Stimulated activated naive CD8-positive, alpha-beta T cell treated with anti-CD3 and anti-CD28 coated beads, Interleukin-15, amount 100 ng/mL, for 72 hours (primary cell): ENCODE measurements around the gene VWF.
"Not testable (repeated sequence)": the region's sequence is repeated elsewhere in the genome, so short reads cannot be mapped to it uniquely, and the experiment has no call there.

Source experiments
- ATAC-seq: fragments of 150-1000 bp; cut with Tn5 transposase; 2 replicates; pipeline ENCODE4 v1.10.0; 2021; ENCODE audit warnings: mild to moderate bottlenecking, moderate library complexity
- DNase-seq, 2 donors: peaks; one replicate each; pipeline ENCODE4 v3.0.0; 2021 to 2022
- H3K27ac Mint-ChIP-seq, 2 donors: one replicate each; pipeline ENCODE4 v1.8.0; 2022; ENCODE audit warnings: mild to moderate bottlenecking in 2 of 2, mixed read lengths in 2 of 2, moderate library complexity in 2 of 2
- H3K27me3 Mint-ChIP-seq: one replicate; pipeline ENCODE4 v1.8.0; 2022; ENCODE audit warnings: mixed read lengths
- H3K4me1 Mint-ChIP-seq: one replicate; pipeline ENCODE4 v1.8.0; 2022; ENCODE audit warnings: mild to moderate bottlenecking, mixed read lengths
- H3K4me3 Mint-ChIP-seq, 2 donors: one replicate each; pipeline ENCODE4 v1.8.0; 2022; ENCODE audit warnings: mild to moderate bottlenecking in 2 of 2, mixed read lengths in 2 of 2, moderate library complexity in 1 of 2
- H3K9me3 Mint-ChIP-seq, 2 donors: one replicate each; pipeline ENCODE4 v1.8.0; 2022; ENCODE audit warnings: mixed read lengths in 2 of 2

Gene VWF

DNA sequence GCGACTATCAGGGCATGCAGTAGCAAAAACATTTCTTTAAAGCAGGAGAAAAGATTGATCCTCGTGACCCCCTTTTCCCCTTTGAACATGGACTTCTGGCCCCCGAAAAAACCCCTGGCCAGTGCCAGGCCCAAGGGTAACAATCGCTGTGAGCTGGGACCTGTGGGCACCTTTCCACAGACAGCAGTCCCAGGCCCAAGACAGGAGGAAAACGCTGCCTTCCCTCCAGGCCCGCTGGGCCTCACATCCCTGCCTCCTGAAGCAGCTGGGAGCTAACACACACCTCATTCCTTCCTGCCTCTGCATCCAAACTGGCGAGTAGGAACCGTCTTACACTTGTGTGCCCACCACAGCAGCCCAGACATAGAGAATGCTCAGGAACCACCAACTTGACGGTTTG, 1.2 kb downstream of the VWF start:
- Mint-ChIP-seq H3K4me3 (no peak overlapping the region), H3K27me3 (no peaks in the 10 kb centered on the region), H3K27ac (no peak overlapping the region), H3K4me1 (no peaks in the 10 kb centered on the region), H3K9me3 (no peaks in the 10 kb centered on the region)
- no peak for ATAC-seq
- no peak for DNase-seq

DNA sequence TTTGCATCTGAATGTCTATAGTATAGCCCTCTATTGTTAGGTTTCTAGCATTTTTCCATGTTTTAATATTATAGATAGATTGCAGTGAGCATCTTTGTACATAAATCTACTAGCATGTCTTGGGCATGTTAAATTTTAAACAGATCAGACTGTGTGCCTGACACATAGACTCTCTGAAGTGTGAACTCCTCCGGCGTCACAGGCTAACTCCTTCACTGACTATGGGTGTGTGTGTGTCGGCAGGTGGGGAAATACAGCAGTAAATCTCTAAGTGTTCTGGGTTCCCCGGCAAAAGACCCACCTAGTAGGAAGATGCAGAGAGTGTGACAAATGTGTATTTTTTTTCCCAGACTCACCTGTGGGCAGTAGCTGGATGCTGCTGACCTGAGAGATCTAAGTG, 2.3 kb downstream of the VWF start:
- H3K4me1 Mint-ChIP-seq = peaks cover under 1% of the 10 kb centered on the region
- H3K4me3 Mint-ChIP-seq = no peak overlapping the region
- H3K9me3 Mint-ChIP-seq = no peaks in the 10 kb centered on the region

DNA sequence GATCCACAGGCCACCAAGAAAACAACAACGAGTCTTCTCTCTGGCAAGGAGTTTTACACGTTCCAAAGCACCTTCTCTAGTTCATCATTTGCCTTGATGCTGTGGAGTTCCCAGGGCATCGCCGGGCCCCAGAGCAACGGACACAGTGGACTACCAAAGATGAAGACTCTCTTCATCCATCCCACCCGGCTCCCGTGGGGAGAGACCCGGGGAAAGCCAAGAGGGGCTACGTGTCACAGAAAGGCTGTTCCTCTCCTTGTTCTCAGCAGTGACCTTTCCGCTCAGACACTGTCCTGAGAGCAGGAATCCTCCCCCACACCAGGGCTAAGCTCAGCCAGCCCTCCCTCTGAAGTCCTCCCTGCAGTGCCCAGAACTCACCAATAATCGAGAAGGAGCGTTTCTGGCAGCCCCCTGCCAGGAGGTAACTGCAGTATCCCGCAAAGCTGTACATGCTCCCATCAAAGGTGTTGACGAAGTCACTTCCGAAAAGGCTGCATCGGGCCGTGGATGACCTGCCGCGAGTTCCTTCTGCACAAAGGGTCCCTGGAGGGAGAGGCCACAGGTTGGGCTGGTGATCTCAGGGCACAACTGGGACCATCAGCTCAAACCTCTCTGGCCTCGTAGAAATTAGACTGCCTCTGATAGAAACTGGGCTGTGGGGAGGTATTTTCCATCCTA, 3.5 kb downstream of the VWF start:
- no peaks in the 10 kb centered on the region for H3K9me3 Mint-ChIP-seq
- peak overlapping the region in 1 of 2 donors; percentile 46 for H3K27ac Mint-ChIP-seq
- H3K4me1 Mint-ChIP-seq = peaks cover 14% of the 10 kb centered on the region
- no peaks in the 10 kb centered on the region for H3K27me3 Mint-ChIP-seq
- ATAC-seq (no peak), DNase-seq (no peak)
- no peak overlapping the region for H3K4me3 Mint-ChIP-seq

More for the DNA sequence above, 2.3 kb downstream of the VWF start:
- Mint-ChIP-seq H3K27ac (no peak overlapping the region), H3K27me3 (no peaks in the 10 kb centered on the region)
- no peak for DNase-seq
- ATAC-seq = no peak

DNA sequence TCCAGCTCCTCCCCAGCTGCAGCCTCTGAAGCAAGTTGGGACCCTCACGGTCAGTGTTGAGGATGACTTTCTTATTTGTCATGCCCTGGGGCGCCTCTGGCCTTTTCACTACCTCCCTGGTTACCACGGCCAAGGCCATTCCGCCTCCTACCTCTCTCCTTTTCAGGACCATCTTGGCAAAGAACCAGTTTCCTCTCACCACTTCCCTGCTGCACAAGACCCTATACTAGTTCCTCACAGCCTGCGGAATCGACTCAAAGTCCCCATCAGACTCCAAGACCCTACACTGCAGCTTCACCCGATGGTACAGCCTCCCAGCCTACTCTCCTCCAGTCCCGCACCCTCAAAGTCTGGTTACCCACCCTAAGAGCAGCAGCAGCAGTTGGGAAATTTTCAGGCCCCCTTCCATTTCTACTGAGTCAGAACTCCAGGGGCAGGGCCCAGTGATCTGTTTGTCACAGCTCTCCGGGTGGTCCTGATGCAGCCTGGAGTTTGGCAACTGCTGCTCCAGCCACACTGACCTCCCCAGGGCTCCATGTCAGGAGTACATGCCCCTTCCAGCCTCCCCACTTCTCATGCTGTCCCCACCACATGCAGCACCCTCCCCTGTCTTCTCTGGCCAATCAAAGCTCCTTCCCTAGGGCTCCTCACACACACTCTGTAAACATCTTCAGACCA, 5.4 kb downstream of the VWF start:
- no peak for DNase-seq
- no peak overlapping the region for H3K4me3 Mint-ChIP-seq

DNA sequence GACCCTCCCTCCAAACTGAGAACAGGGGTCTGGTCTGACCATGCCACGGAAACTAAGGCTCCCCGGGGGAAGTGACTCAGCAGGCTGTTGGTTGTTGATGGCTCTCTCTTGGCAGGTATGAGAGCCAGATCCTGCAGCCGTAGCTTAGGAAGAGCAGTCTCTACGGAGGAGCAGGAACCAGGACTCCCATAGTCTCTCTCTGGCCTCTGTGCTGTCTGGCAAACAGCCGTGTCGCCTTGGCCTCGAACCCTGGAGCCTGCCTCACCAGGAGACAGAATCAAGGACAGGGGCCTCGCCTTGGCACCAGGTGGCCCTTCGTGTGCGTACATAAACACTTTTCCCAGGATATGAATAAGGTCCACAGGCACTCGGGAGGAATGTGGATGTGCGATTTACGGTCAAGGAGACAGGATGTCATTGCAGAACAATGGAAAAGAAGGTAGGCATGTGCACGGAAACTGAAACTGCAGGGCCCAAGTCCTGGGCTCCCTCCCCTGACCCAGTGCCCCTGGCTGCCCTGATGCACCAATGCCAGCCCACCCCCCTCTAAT, 7.9 kb downstream of the VWF start:
- Mint-ChIP-seq H3K4me1 (peaks cover 14% of the 10 kb centered on the region), H3K9me3 (no peaks in the 10 kb centered on the region), H3K4me3 (no peak overlapping the region), H3K27me3 (no peaks in the 10 kb centered on the region), H3K27ac (no peak overlapping the region)
- ATAC-seq (no peak), DNase-seq (no peak)

More for the DNA sequence above, 5.4 kb downstream of the VWF start:
- ATAC-seq = no peak
- Mint-ChIP-seq H3K27me3 (no peaks in the 10 kb centered on the region), H3K4me1 (peaks cover 14% of the 10 kb centered on the region), H3K27ac (no peak overlapping the region), H3K9me3 (no peaks in the 10 kb centered on the region)

DNA sequence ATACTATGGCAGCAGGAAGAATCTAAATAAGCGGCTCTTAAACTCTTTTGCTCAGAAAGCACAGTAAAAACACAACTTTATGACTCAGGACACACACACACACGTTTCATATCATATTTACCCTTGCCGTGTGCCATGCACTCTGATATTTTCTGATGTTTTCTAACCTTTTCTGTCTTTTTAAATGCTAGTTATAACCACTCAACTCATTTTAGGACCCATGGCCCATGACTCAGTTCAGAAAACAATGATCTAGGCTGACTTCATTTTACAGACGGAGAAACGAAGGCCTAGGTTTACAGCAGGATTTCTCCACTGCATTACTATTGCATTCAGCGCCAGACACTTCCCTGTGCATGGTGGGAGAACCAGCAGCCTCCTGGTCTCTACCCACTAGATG, 9.1 kb downstream of the VWF start:
- peaks cover 14% of the 10 kb centered on the region for H3K4me1 Mint-ChIP-seq
- H3K27ac Mint-ChIP-seq = no peak overlapping the region
- ATAC-seq (no peak), DNase-seq (no peak)
- no peaks in the 10 kb centered on the region for H3K9me3 Mint-ChIP-seq
- H3K4me3 Mint-ChIP-seq = no peak overlapping the region
- no peaks in the 10 kb centered on the region for H3K27me3 Mint-ChIP-seq

DNA sequence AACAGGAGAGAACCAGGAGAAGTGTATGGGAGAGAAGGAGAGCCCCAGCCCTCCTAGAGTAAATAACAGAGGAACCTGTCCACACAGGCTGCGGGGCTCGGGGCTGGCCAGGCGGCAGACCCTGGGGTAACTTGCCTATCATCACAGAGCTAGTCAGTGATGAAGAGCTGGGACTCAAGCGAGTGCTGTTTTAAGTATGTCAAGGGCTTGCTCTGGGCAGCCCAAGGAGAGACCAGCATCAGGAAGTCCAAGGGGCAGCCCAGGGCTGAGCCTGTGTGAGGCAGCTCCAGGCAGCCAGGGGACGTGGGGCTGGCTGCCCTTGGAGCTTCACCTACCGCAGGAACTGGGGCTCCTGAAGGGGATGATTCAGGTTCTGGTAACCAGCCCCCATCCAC, 10.0 kb downstream of the VWF start:
- DNase-seq (no peak), ATAC-seq (no peak)
- H3K4me3 Mint-ChIP-seq = no peak overlapping the region
- H3K9me3 Mint-ChIP-seq = no peaks in the 10 kb centered on the region
- no peaks in the 10 kb centered on the region for H3K27me3 Mint-ChIP-seq
- peak overlapping the region in 1 of 2 donors; percentile 3 for H3K27ac Mint-ChIP-seq
- peaks cover 14% of the 10 kb centered on the region for H3K4me1 Mint-ChIP-seq

DNA sequence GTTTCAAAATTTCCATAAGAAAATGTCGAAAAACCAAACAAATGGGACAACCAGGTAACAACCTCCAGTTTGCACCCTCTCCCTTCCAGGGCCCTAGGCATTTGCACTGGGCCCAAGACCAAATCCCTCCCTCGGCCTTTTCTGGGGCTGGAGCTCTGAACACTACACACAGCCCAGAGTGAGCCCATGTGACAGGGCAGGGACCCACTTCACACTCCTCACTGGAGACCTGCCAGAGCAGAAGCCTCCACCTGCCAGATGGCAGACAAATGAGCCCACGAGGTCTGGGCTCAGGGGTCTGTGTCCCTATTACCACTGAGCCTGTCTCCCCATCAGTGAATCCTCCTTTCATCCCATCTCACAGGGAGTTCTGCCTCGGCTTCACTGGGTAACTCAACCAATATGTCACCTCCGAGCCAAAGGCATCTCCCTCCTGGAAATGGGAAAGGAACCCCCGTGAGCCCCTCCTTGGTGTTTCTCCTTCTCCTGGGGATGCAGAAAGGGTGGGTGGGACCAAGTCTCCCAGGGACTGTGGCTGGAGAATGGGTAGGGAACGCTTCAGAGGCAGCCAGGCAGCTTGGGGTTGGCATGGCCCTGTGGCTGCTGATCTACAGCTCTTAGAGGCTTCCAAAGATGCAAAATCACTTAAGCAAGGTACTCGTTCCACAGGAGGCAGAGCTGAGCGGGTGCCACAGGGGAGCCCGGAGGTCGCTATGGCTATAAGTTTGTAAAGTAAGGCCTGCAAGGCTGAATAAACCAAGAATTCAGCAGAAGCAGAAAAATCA, 10.6 kb downstream of the VWF start:
- no peak for ATAC-seq
- Mint-ChIP-seq H3K9me3 (no peaks in the 10 kb centered on the region), H3K4me1 (peaks cover 14% of the 10 kb centered on the region), H3K27ac (peak overlapping the region in 1 of 2 donors; percentile 49), H3K4me3 (no peak overlapping the region), H3K27me3 (no peaks in the 10 kb centered on the region)
- DNase-seq = no peak

DNA sequence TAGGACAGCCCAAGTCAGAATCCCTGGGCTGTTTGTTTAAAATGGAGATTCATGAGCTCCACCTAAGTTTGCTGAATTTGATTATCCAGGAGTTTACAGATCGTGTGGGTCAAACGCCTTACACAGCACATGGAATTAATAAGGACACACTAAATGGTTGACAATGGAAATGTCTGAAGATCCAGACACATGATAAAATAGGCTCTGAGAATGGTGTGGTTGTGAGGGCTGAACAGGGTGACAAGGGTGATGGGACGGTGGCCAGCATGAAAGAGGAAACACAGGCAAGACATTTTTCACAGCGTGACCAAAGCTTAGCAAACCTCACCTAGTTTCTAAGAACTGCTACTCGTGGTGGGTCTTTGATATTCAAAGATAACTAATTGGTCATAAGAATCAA, 12.5 kb downstream of the VWF start:
- H3K9me3 Mint-ChIP-seq = no peaks in the 10 kb centered on the region
- no peak overlapping the region for H3K4me3 Mint-ChIP-seq
- ATAC-seq (no peak), DNase-seq (no peak)
- no peaks in the 10 kb centered on the region for H3K27me3 Mint-ChIP-seq
- H3K4me1 Mint-ChIP-seq = peaks cover 11% of the 10 kb centered on the region
- no peak overlapping the region for H3K27ac Mint-ChIP-seq

DNA sequence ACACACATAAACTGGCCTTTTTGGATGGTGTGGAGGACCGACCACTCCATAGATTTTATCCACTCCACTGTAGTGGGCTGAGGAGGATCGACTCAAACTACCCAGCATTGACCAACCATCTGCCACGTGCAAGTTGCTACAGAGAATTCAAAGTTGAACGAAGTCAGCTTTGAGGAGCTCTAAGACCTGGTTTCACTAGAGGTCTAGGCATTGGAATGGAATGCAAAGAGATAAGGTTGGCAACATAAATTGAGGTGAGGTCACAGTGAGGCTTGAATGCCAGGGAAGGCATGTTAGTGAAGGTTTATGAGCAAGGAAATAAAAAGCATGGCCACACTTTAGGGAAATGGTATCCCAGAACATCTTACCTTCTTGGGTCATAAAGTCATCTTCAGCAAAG, 14.5 kb downstream of the VWF start:
- Mint-ChIP-seq H3K4me3 (no peak overlapping the region), H3K27me3 (no peaks in the 10 kb centered on the region), H3K27ac (no peak overlapping the region), H3K9me3 (no peaks in the 10 kb centered on the region), H3K4me1 (no peaks in the 10 kb centered on the region)
- DNase-seq (no peak), ATAC-seq (no peak)

DNA sequence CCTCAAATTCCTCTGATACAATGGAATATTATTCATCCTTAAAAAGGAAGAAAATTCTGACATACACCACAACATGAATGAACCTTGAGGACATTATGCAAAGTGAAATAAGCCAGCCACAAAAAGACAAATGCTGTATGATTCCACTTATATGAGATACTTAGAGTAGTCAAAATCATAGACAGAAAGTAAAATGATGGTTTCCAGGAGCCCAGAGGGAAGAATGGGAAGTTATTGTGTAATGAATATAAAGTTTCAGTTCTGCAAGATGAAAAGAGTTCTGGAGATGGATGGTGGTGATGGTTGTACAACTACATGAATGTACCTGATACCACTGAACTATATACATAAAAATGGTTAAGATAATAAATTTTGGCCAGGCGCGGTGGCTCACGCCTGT, 18.3 kb downstream of the VWF start:
- peaks cover 6% of the 10 kb centered on the region for H3K4me1 Mint-ChIP-seq
- DNase-seq (no peak), ATAC-seq (no peak)
- no peaks in the 10 kb centered on the region for H3K27me3 Mint-ChIP-seq
- H3K4me3 Mint-ChIP-seq = no peak overlapping the region
- no peak overlapping the region for H3K27ac Mint-ChIP-seq
- no peaks in the 10 kb centered on the region for H3K9me3 Mint-ChIP-seq

DNA sequence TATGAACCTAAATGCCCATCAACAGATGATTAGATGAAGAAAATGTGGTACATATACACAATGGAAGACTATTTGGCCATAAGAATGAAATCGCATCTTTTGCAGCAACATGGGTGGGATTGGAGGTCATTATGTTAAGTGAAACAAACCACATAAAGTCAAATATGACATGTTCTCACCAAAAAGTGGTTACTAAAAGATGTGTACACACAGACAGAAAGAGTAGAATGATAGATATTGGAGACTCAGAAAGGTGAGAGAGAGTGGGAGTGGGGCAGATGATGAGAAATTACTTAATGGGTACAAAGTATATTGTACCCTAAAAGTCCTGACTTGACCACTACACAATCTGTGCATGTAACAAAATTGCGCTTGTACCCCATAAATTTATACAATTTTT, 19.6 kb downstream of the VWF start:
- Mint-ChIP-seq H3K9me3 (no peaks in the 10 kb centered on the region), H3K4me3 (no peak overlapping the region), H3K4me1 (peaks cover 6% of the 10 kb centered on the region), H3K27me3 (no peaks in the 10 kb centered on the region), H3K27ac (no peak overlapping the region)
- DNase-seq = no peak
- peak; percentile 57 for ATAC-seq

DNA sequence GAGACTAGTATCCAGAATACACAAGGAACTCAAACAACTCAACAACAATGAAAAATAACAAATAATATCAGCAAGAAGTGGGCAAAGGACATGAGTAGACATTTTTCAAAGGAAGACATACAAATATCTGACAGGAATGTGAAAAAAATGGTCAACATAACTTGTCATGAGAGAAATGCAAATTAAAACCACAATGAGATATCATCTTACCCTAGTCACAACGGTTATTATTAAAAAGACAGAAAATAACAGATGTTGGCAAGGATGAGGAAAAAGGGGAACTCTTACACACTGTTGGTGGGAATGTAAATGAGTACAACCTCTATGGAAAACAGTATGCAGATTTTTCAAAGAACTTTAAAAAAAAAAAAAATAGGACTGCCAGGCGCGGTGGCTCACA, 20.4 kb downstream of the VWF start:
- Mint-ChIP-seq H3K4me1 (peaks cover 6% of the 10 kb centered on the region), H3K9me3 (no peaks in the 10 kb centered on the region), H3K4me3 (no peak overlapping the region), H3K27ac (no peak overlapping the region), H3K27me3 (no peaks in the 10 kb centered on the region)
- DNase-seq (no peak), ATAC-seq (no peak)

DNA sequence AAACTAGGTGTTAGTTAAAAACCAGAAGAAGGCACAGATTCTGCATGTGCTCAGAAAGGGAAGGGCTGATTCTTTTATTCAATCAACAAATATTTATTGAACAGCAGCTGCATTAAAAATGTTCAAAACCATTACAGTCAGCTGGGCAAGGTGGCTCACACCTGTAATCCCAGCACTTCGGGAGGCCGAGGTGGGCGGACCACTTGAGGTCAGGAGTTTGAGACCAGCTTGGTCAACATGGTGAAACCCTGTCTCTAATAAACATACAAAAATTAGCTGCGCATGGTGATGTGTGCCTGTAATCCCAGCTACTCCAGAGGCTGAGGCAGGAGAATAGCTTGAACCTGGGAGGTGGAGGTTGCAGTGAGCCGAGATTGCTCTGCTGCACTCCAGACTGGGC, 22.4 kb downstream of the VWF start:
- not testable (repeated sequence) for H3K27me3 Mint-ChIP-seq, H3K9me3 Mint-ChIP-seq, ATAC-seq, DNase-seq, H3K4me1 Mint-ChIP-seq, H3K4me3 Mint-ChIP-seq
- H3K27ac Mint-ChIP-seq = peak overlapping the region in 1 of 2 donors; percentile 43

DNA sequence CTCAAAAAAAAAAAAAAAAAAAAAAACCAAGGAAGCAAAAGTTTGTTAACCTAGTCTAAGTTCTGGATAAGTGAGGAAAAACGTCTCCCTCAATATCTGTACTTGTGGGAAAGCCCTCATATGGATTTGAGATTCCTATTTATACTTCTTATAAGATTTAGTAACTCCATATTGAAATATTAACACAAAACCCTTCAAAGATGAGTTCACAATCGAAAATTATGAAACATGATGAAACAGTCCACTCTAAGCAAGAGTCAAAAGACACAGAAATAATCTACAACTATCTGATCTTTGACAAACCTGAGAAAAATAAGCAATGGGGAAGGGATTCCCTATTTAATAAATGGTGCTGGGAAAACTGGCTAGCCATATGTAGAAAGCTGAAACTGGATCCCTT, 25.2 kb downstream of the VWF start:
- ATAC-seq (no peak), DNase-seq (no peak)
- Mint-ChIP-seq H3K9me3 (no peaks in the 10 kb centered on the region), H3K27ac (no peak overlapping the region), H3K4me1 (peaks cover 6% of the 10 kb centered on the region), H3K27me3 (no peaks in the 10 kb centered on the region), H3K4me3 (no peak overlapping the region)

DNA sequence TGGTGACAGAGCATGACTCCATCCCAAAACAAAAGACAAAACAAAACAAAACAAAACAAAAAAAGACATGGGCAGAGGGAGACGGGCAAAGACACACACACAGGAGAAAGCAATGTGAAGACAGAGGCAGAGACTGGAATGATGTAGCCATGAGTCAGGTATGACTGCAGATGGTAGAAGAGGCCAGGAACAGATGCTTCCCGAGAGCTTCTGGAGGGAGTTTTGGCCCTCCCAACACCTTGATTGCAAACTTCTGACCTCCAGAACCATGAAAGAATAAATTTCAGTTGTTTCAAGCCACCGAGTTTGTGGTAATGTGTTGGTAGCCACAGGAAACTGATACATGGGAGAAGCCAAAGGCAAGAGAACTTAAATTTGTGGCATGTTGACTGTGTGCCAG, 27.1 kb downstream of the VWF start:
- DNase-seq (no peak), ATAC-seq (no peak)
- Mint-ChIP-seq H3K27ac (peak overlapping the region in 1 of 2 donors; percentile 76), H3K4me1 (peaks cover 11% of the 10 kb centered on the region), H3K4me3 (no peak overlapping the region), H3K27me3 (peaks cover 11% of the 10 kb centered on the region), H3K9me3 (no peaks in the 10 kb centered on the region)
